GM10266 (cell line): ENCODE results near the gene CDK6.

Source experiments
- DNase-seq: peaks from one replicate; pipeline ENCODE4 v3.0.0; 2012; ENCODE audit errors: extremely low spot score
- TF ChIP-seq, protein P1 (sequence below): IDR thresholded peaks from 2 replicates; pipeline ENCODE4 v1.5.1; 2012; ENCODE audit warnings: mild to moderate bottlenecking, low read depth; ENCODE audit not compliant: control insufficient read depth, insufficient read depth; ENCODE audit errors: missing control alignments

CDK6 gene

DNA sequence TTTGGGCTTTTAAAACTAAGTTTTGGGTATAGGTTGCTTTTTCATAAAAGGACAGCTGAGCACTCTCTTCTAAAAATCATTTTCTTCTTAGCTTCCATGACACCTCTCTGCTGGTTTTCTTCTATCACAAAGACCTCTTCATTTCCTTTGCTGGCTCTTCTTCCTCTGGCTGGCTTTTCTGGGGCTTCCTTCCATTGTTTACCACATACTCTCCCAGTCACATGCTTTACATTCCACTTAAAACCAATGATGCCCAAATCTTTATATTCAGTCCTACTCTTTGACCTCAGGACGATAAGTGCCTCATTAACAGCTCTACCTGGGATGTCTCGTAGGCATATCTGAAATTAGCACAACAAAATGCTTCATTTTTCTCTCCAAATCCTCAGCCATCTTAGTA lies 273.0 kb downstream of the CDK6 start:
- no peak for DNase-seq
- TF ChIP-seq, protein P1, sequence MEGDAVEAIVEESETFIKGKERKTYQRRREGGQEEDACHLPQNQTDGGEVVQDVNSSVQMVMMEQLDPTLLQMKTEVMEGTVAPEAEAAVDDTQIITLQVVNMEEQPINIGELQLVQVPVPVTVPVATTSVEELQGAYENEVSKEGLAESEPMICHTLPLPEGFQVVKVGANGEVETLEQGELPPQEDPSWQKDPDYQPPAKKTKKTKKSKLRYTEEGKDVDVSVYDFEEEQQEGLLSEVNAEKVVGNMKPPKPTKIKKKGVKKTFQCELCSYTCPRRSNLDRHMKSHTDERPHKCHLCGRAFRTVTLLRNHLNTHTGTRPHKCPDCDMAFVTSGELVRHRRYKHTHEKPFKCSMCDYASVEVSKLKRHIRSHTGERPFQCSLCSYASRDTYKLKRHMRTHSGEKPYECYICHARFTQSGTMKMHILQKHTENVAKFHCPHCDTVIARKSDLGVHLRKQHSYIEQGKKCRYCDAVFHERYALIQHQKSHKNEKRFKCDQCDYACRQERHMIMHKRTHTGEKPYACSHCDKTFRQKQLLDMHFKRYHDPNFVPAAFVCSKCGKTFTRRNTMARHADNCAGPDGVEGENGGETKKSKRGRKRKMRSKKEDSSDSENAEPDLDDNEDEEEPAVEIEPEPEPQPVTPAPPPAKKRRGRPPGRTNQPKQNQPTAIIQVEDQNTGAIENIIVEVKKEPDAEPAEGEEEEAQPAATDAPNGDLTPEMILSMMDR, result no peak

DNA sequence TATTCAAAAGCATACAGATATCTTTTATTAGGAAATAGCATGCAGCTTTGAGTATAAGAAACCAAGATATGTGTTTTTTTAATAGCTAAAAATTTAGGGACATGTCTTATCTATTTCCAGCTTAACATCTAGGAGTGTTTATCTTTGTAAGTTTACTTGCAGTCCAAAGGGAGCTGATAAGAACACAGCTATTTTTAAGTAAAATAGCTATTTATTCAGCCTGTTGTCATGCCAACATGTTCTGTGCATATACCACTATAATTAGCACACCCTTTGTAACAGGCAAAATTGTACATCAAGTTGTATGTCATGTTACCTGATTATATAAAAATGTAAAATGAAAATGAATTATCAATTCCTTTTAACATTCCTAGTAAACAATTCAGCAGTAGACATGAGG lies 275.8 kb downstream of the CDK6 start:
- DNase-seq, result no peak
- TF ChIP-seq, protein P1, result no peak

DNA sequence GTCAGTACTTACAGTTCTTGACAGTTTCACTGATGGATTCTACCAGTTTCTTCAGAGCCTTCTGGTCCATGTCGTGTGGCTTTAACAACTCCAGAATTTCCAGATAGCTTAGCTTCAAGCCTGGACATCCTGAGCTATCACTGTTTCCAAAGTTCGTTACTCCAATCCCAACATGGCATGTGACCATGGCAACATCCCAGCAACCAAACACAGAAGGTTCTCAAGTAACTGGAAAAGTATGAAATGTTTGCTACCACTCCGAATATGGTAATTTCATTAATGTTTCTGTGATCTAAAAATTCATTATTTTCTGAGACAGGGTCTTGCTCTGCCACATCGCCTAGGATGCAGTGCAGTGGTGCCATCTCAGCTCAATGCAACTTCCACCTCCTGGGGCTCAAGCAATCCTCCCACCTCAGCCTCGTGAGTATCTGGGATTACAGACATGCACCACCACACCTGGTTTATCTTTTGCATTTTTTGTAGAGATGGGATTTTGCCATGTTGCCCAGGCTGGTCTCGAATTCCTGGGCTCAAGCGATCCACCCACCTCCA lies 278.5 kb downstream of the CDK6 start:
- DNase-seq, result no peak
- TF ChIP-seq, protein P1, result no peak

DNA sequence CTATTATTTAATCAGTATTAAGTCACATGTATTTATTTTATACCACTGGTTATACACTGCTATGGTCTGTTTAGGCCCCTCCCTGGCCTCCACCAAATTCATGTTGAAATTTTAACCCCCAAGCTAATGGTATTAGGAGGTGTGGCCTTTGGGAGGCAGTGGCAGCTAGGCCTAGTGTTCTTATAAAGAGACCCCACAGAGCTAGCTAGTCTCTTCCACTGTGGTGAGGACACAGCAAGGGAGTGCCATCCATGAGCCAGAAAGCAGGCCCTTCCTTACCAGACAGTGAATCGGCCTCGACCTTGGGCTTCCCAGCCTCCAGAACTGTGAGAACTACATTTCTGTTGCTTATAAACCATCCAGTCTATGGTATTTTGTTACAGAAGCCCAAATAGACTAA lies 279.1 kb downstream of the CDK6 start:
- TF ChIP-seq, protein P1, result no peak
- DNase-seq, result no peak
